Left ventricle myocardium inferior (tissue), 1 donor: ENCODE data around the gene LRRTM3. TPM values are rescaled to one million over a fixed set of nuclear protein-coding genes. Genes with fewer than 3 reads are reported as not detected.

ENCODE experiments used
- DNase-seq: peaks from one replicate; pipeline ENCODE4 v3.0.0-alpha.2; 2020
- H3K27ac ChIP-seq: fragments of 200-600 bp; replicated peaks from 2 replicates; pipeline ENCODE4 v1.8.0; 2021
- H3K27me3 ChIP-seq: fragments of 200-600 bp; 2 replicates; pipeline ENCODE4 v1.8.0; 2021; ENCODE audit warnings: low read depth
- H3K36me3 ChIP-seq: fragments of 200-600 bp; 2 replicates; pipeline ENCODE4 v1.8.0; 2021
- H3K4me1 ChIP-seq: fragments of 200-600 bp; 2 replicates; pipeline ENCODE4 v1.8.0; 2021
- H3K4me3 ChIP-seq: fragments of 200-600 bp; 2 replicates; pipeline ENCODE4 v1.8.0; 2021; ENCODE audit warnings: mild to moderate bottlenecking, moderate library complexity
- H3K9me3 ChIP-seq: fragments of 200-600 bp; replicated peaks from 2 replicates; pipeline ENCODE4 v1.8.0; 2021
- CTCF ChIP-seq: fragments of 200-600 bp; IDR thresholded peaks from 2 replicates; pipeline ENCODE4 v1.8.0; 2021; ENCODE audit warnings: antibody characterized with exemption, mild to moderate bottlenecking, borderline replicate concordance
- intact Hi-C: fragments of 100-400 bp; cut with micrococcal nuclease; formaldehyde crosslinking; loops from one replicate; pipeline ENCODE4 v1.11.0; 2022
- total RNA-seq: library from RNA; stranded (reverse); fragmentation: NEBNext Ultra II Directional; extraction: Animal tissue kit (Norgen Biotek cat#: 25700); gene quantifications from one replicate; pipeline ENCODE4 v1.2.1, GENCODE V29; 2021
- donor health status: DM: no; HTN: yes; CAD: no; lungs with severe emphysema.

Gene LRRTM3
- total RNA-seq, 1 donor from 2014 or later = not detected

- Histone ChIP-seq H3K4me1 (peaks cover 21% of the 10 kb centered on the region), H3K27me3 (peaks cover 50% of the 10 kb centered on the region), H3K36me3 (no peaks in the 10 kb centered on the region), H3K27ac (no peak overlapping the region), H3K4me3 (peak overlapping the region; percentile 41), H3K9me3 (no peaks in the 10 kb centered on the region)
- intact Hi-C loops = no loop called here
- DNase-seq = no peak
- no peak for TF ChIP-seq CTCF
These were observed 1.6 kb downstream of the LRRTM3 start for GRCh38 chr10:66927251-66927935.

- intact Hi-C loops = no loop called here
- no peak for TF ChIP-seq CTCF
- Histone ChIP-seq H3K36me3 (no peaks in the 10 kb centered on the region), H3K9me3 (no peaks in the 10 kb centered on the region), H3K27me3 (peaks cover 50% of the 10 kb centered on the region), H3K27ac (no peak overlapping the region), H3K4me3 (peak overlapping the region; percentile 41), H3K4me1 (peaks cover 21% of the 10 kb centered on the region)
- no peak for DNase-seq
These were observed 2.3 kb downstream of the LRRTM3 start for GRCh38 chr10:66927971-66928770.

GRCh38 chr10:66928776-66929175 lies 2.9 kb downstream of the LRRTM3 start:
- peaks cover 21% of the 10 kb centered on the region for H3K4me1 ChIP-seq
- TF ChIP-seq CTCF = no peak
- intact Hi-C loops = no loop called here
- H3K4me3 ChIP-seq = no peak overlapping the region
- H3K27me3 ChIP-seq = peaks cover 50% of the 10 kb centered on the region
- no peaks in the 10 kb centered on the region for H3K9me3 ChIP-seq
- no peak overlapping the region for H3K27ac ChIP-seq
- no peak for DNase-seq
- H3K36me3 ChIP-seq = no peaks in the 10 kb centered on the region

GRCh38 chr10:66929375-66929774 lies 3.5 kb downstream of the LRRTM3 start:
- peaks cover 50% of the 10 kb centered on the region for H3K27me3 ChIP-seq

More at GRCh38 chr10:66929375-66929774, 3.5 kb downstream of the LRRTM3 start:
- TF ChIP-seq CTCF = no peak
- Histone ChIP-seq H3K4me1 (peaks cover 21% of the 10 kb centered on the region), H3K9me3 (no peaks in the 10 kb centered on the region), H3K4me3 (no peak overlapping the region), H3K27ac (no peak overlapping the region), H3K36me3 (no peaks in the 10 kb centered on the region)
- no peak for DNase-seq
- intact Hi-C loops = no loop called here
